Glutamatergic neuron (in vitro differentiated cells): Measurements from ENCODE around the gene CDH23. TPM values are rescaled to one million over a fixed set of nuclear protein-coding genes. Genes with fewer than 3 reads are reported as not detected.
"Not testable (repeated sequence)": the region's sequence is repeated elsewhere in the genome, so short reads cannot be mapped to it uniquely, and the experiment has no call there.

ENCODE experiments used
- DNase-seq: peaks from one replicate; pipeline ENCODE4 v3.0.0; 2022
- H3K27ac Mint-ChIP-seq: one replicate; pipeline ENCODE4 v1.8.0; 2020; ENCODE audit warnings: mild to moderate bottlenecking, mixed read lengths, inconsistent platforms; ENCODE audit not compliant: unreplicated experiment
- H3K27me3 Mint-ChIP-seq: one replicate; pipeline ENCODE4 v1.8.0; 2020; ENCODE audit warnings: mild to moderate bottlenecking, moderate library complexity, mixed read lengths, inconsistent platforms; ENCODE audit not compliant: unreplicated experiment
- H3K36me3 Mint-ChIP-seq: one replicate; pipeline ENCODE4 v1.8.0; 2020; ENCODE audit warnings: mild to moderate bottlenecking, mixed read lengths, inconsistent platforms; ENCODE audit not compliant: unreplicated experiment
- H3K4me1 Mint-ChIP-seq: one replicate; pipeline ENCODE4 v1.8.0; 2020; ENCODE audit warnings: mild to moderate bottlenecking, low read depth, mixed read lengths, inconsistent platforms; ENCODE audit not compliant: unreplicated experiment
- H3K4me3 Mint-ChIP-seq: one replicate; pipeline ENCODE4 v1.8.0; 2020; ENCODE audit warnings: mild to moderate bottlenecking, mixed read lengths, inconsistent platforms; ENCODE audit not compliant: unreplicated experiment
- H3K9me3 Mint-ChIP-seq: one replicate; pipeline ENCODE4 v1.8.0; 2020; ENCODE audit warnings: mild to moderate bottlenecking, moderate library complexity, mixed read lengths, inconsistent platforms; ENCODE audit not compliant: unreplicated experiment
- CTCF ChIP-seq: fragments of 200-600 bp; sonication (generic); IDR thresholded peaks from one replicate; pipeline ENCODE4 v1.5.0; 2021; ENCODE audit not compliant: partially characterized antibody, unreplicated experiment
- total RNA-seq: library from RNA; stranded (reverse); fragmentation: NEBNext Ultra II Directional; extraction: Animal tissue kit (Norgen Biotek cat#: 25700); gene quantifications from one replicate; pipeline ENCODE4 v1.2.1, GENCODE V29; 2021; ENCODE audit not compliant: unreplicated experiment

Gene CDH23
- total RNA-seq, 1 donor from 2014 or later, result 2.0 TPM

DNA sequence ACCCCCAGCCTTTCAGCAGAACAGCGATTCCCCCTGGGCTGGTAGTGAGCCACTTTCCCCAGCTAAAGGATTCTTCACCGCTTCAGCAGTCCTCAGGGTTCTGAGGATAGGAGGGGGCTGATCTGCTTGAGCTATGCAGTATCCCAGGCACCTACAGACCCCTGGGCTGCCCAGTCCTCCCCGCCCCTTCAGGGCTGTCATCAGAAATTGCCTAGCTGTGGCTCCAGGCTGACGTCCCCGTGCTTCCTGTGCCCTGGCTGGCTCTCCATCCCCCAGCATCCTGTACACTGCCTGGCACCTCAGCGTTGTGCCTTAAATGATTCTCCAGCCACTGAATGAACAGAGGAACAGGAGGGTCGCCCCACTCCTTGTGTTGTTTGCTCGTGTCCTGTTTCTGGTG, 38.4 kb upstream of the CDH23 start:
- Mint-ChIP-seq H3K27me3 (peaks cover 3% of the 10 kb centered on the region), H3K9me3 (no peaks in the 10 kb centered on the region), H3K4me1 (no peaks in the 10 kb centered on the region), H3K27ac (no peak overlapping the region), H3K36me3 (no peaks in the 10 kb centered on the region), H3K4me3 (no peak overlapping the region)
- no peak for DNase-seq
- no peak for TF ChIP-seq CTCF

DNA sequence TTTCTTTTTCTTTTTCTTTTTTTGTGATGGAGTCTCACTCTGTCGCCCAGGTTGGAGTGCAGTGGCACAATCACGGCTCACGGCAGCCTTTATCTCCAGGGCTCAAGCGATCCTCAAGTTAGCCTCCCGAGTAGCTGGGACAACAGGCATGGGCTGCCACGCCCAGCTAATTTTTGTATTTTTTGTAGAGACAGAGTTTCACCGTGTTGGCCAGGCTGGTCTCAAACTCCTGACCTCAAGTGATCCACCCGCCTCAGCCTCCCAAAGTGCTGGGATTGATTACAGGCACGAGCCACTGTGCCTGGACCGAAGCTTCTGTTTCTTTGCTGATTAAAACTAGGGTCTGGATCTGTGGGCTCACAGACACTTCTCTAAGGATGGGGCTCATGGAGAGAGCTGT, 37.8 kb upstream of the CDH23 start:
- not testable (repeated sequence) for H3K9me3 Mint-ChIP-seq, H3K4me3 Mint-ChIP-seq, H3K36me3 Mint-ChIP-seq, H3K4me1 Mint-ChIP-seq, DNase-seq, H3K27me3 Mint-ChIP-seq, H3K27ac Mint-ChIP-seq

DNA sequence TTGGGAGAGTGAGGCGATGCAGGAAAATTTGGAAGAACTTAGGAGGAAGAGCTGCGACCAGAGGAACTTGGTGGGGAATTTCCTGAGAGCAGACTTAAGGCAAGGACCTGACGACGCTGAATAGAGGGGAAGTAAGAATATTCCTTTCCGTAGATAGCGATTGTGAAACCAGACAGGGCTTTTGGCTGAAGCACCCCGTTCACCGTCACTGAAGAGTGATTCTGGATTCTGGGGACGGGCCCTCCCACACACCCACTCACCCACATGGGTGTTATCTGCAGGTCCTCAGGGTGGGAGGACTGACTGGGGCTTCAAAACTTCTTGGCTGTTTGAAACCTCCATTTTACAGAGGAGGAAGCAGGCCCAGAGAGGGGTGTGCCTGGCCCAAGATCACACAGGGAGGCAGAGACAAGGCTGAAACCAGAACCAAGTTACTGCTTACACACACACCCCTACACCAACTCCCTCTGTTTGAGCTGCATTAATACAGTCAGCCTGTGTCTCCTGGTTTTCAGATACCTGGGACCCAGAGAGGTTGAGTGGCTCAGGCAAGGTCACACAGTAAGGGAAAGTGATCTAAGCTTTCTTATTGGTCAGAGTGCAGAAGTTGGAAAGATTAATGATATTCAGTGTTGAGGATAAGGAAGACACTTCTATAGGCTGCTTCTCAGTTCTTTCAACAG, 37.2 kb upstream of the CDH23 start:
- no peak for TF ChIP-seq CTCF
- peaks cover 2% of the 10 kb centered on the region for H3K27me3 Mint-ChIP-seq
- H3K27ac Mint-ChIP-seq, result peak overlapping the region; percentile 34
- no peaks in the 10 kb centered on the region for H3K4me1 Mint-ChIP-seq
- no peak for DNase-seq
- H3K36me3 Mint-ChIP-seq, result no peaks in the 10 kb centered on the region
- H3K9me3 Mint-ChIP-seq, result no peaks in the 10 kb centered on the region
- H3K4me3 Mint-ChIP-seq, result no peak overlapping the region

DNA sequence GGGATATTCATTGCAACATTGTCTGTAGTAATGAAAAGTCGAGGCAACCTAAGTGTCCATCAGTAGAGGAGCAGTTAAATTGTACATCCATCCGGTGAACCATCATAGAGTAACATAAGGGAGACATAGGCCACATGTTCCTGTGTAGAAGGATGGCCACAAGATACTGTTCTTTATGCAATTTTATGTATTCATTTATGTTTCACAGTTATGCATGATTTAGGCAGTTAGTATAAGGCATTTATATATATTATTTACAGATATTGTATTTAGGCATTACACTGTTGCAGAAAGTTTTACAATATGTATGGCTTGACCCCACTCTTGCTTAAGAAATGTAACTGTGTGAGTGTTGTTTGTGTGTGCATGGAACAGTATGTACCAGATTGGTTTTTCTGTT, 36.0 kb upstream of the CDH23 start:
- no peak overlapping the region for H3K4me3 Mint-ChIP-seq
- no peak for DNase-seq
- no peaks in the 10 kb centered on the region for H3K9me3 Mint-ChIP-seq
- no peaks in the 10 kb centered on the region for H3K4me1 Mint-ChIP-seq
- no peak overlapping the region for H3K27ac Mint-ChIP-seq
- no peak for TF ChIP-seq CTCF
- no peaks in the 10 kb centered on the region for H3K27me3 Mint-ChIP-seq
- no peaks in the 10 kb centered on the region for H3K36me3 Mint-ChIP-seq

- TF ChIP-seq CTCF, result no peak
- Mint-ChIP-seq H3K27ac (no peak overlapping the region), H3K27me3 (no peaks in the 10 kb centered on the region), H3K9me3 (no peaks in the 10 kb centered on the region), H3K4me3 (no peak overlapping the region), H3K36me3 (no peaks in the 10 kb centered on the region), H3K4me1 (no peaks in the 10 kb centered on the region)
- no peak for DNase-seq
Measured at GRCh38 chr10:71361581-71361980, 35.1 kb upstream of the CDH23 start.
